Kidney (tissue), 14 donors: ENCODE measurements around the gene KCNB1. TPM values are rescaled to one million over a fixed set of nuclear protein-coding genes. Genes with fewer than 3 reads are reported as not detected.

Experiments
- DNase-seq, 5 donors: peaks; one replicate each; pipeline ENCODE4 v3.0.0-alpha.2; 2013 to 2020
- FAIRE-seq: peaks from 2 replicates; lab custom pipeline; 2012; peaks lifted over from hg19 to GRCh38; lab: Jason Lieb, UNC
- H3K27ac ChIP-seq, 2 donors: one replicate each; pipeline ENCODE4 v1.7.0; 2013; ENCODE audit warnings: low read depth in 2 of 2, low read length in 2 of 2, inconsistent platforms in 1 of 2
- H3K27me3 ChIP-seq: one replicate; pipeline ENCODE4 v1.7.1; 2013; ENCODE audit warnings: low read length, inconsistent platforms; ENCODE audit not compliant: control insufficient read depth, insufficient read depth
- H3K36me3 ChIP-seq, 3 donors: one replicate each; pipeline versions ENCODE4 v1.7.0 to v1.7.1; 2013; ENCODE audit warnings: low read length in 3 of 3, control low read depth in 1 of 3, inconsistent platforms in 1 of 3; ENCODE audit not compliant: insufficient read depth in 3 of 3, control insufficient read depth in 2 of 3
- H3K4me1 ChIP-seq, 3 donors: one replicate each; pipeline versions ENCODE4 v1.7.0 to v1.7.1; 2013; ENCODE audit warnings: low read length in 3 of 3, inconsistent platforms in 1 of 3, low read depth in 1 of 3; ENCODE audit not compliant: control insufficient read depth in 2 of 3, insufficient read depth in 2 of 3
- H3K4me3 ChIP-seq, 3 donors: one replicate each; pipeline versions ENCODE4 v1.7.0 to v1.8.1; 2013; ENCODE audit warnings: low read length in 3 of 3, control low read depth in 1 of 3, inconsistent platforms in 1 of 3
- H3K9ac ChIP-seq, 3 donors: one replicate each; pipeline versions ENCODE4 v1.7.0 to v1.7.1; 2013; ENCODE audit warnings: low read length in 3 of 3, control low read depth in 1 of 3, inconsistent platforms in 1 of 3
- H3K9me3 ChIP-seq, 3 donors: one replicate each; pipeline versions ENCODE4 v1.7.0 to v1.7.1; 2013; ENCODE audit warnings: low read length in 3 of 3, control low read depth in 1 of 3, inconsistent platforms in 1 of 3; ENCODE audit not compliant: control insufficient read depth in 2 of 3, insufficient read depth in 1 of 3
- CTCF ChIP-seq: IDR thresholded peaks from 3 replicates; pipeline ENCODE4 v1.5.1; 2012; ENCODE audit warnings: mild to moderate bottlenecking, moderate library complexity, borderline replicate concordance; ENCODE audit not compliant: insufficient read depth; ENCODE audit errors: extremely low read depth
- intact Hi-C: fragments of 100-400 bp; cut with DNase I; formaldehyde crosslinking; loops from one replicate; pipeline ENCODE4 v1.11.1; 2022
- polyA plus RNA-seq: library from polyadenylated mRNA; stranded (reverse); fragments of 350-450 nt; fragmentation: Illumina TruSeq; extraction: RNeasy Lipid Tissue Mini Kit (QIAGEN cat#74804); gene quantifications from one replicate; pipeline ENCODE4 v1.2.3, GENCODE V29; 2014; ENCODE audit warnings: low read depth, low replicate concordance; ENCODE audit not compliant: insufficient read depth
- total RNA-seq: library from RNA; stranded (reverse); fragmentation: NEBNext Ultra II Directional; extraction: Animal tissue kit (Norgen Biotek cat#: 25700); gene quantifications from one replicate; pipeline ENCODE4 v1.2.1, GENCODE V29; 2021
- donor health status: control.
- donor health status: control.
- donor health status: control.
- donor health status: control.
- donor health status: control.
- donor health status: DM: yes; HTN: yes; CAD: no.
- donor health status: Normal renal cell carcinoma (clear cell type).

The KCNB1 gene
- total and polyA plus RNA-seq, 2 donors from 2014 or later = 0.26 to 1.2 TPM

- H3K4me1 ChIP-seq = no peaks in the 10 kb centered on the region
- H3K27ac ChIP-seq = no peak overlapping the region
- FAIRE-seq = no peak
- H3K9ac ChIP-seq = no peak overlapping the region
- no peaks in the 10 kb centered on the region for H3K27me3 ChIP-seq
- no peak for TF ChIP-seq CTCF
- H3K9me3 ChIP-seq = no peaks in the 10 kb centered on the region
- peaks cover 0 to 7% (median 0%) of the 10 kb centered on the region in 3 donors for H3K36me3 ChIP-seq
- no peak overlapping the region for H3K4me3 ChIP-seq
- DNase-seq = no peak
- intact Hi-C loops = no loop called here
Observed at GRCh38 chr20:49513009-49513408, 30.5 kb upstream of the KCNB1 start.

- intact Hi-C loops = no loop called here
Observed at GRCh38 chr20:49511788-49512525, 29.5 kb upstream of the KCNB1 start.

GRCh38 chr20:49510562-49511122 is 28.2 kb upstream of the KCNB1 start:
- no peak for FAIRE-seq
- H3K27me3 ChIP-seq = no peaks in the 10 kb centered on the region
- DNase-seq = peak in 2 of 5 donors; percentile 22 to 73
- no peaks in the 10 kb centered on the region for H3K9me3 ChIP-seq
- intact Hi-C loops = no loop called here
- no peak overlapping the region for H3K4me3 ChIP-seq
- H3K36me3 ChIP-seq = peaks cover 0 to 7% (median 0%) of the 10 kb centered on the region in 3 donors
- no peak overlapping the region for H3K27ac ChIP-seq
- no peak overlapping the region for H3K9ac ChIP-seq
- H3K4me1 ChIP-seq = no peaks in the 10 kb centered on the region
- TF ChIP-seq CTCF = no peak

More at GRCh38 chr20:49511788-49512525, 29.5 kb upstream of the KCNB1 start:
- Histone ChIP-seq H3K9me3 (no peaks in the 10 kb centered on the region), H3K27ac (no peak overlapping the region), H3K4me1 (no peaks in the 10 kb centered on the region), H3K27me3 (no peaks in the 10 kb centered on the region), H3K4me3 (no peak overlapping the region), H3K9ac (no peak overlapping the region), H3K36me3 (peaks cover 0 to 7% (median 0%) of the 10 kb centered on the region in 3 donors)
- no peak for TF ChIP-seq CTCF
- FAIRE-seq (no peak), DNase-seq (no peak)
